NCI-H1417 treated with DMSO at 0.1 percent for 48 hours (cell line): ENCODE data around the gene IP6K3.
A peak's percentile ranks its signal among the peaks of the same experiment; 100 is the strongest.

Experiments
- DNase-seq: peaks from one replicate; lab custom pipeline; 2025; lab: John Stamatoyannopoulos, UW

Gene IP6K3

DNA sequence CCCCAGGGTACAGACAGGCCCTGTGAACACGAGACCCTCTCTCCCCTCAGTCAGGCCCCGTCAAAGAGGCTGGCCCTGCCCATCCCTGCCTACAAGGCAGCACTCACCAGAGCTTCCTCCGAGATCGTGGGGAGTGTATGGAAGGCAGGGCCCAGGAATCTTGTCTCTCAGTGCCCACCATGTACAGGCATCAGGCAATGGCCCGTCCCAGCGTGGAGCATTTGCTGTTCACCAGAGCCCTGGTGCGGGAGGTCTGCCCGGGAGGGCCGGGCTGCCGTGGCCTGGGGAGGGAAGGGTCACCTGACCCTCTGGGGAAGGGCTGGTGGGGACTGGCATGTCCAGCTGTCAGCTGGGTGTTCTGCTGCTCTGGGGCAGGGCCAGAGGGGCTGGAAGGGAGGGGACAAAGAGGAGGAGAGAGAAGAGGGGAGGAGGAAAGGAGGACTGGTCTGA lies at the start of gene IP6K3:
TSS of gene IP6K3 (minus strand) at position 255 of the 450 bp plus-strand sequence. CDS start 11,429 bp downstream, outside the sequence.
- no peak for DNase-seq

DNA sequence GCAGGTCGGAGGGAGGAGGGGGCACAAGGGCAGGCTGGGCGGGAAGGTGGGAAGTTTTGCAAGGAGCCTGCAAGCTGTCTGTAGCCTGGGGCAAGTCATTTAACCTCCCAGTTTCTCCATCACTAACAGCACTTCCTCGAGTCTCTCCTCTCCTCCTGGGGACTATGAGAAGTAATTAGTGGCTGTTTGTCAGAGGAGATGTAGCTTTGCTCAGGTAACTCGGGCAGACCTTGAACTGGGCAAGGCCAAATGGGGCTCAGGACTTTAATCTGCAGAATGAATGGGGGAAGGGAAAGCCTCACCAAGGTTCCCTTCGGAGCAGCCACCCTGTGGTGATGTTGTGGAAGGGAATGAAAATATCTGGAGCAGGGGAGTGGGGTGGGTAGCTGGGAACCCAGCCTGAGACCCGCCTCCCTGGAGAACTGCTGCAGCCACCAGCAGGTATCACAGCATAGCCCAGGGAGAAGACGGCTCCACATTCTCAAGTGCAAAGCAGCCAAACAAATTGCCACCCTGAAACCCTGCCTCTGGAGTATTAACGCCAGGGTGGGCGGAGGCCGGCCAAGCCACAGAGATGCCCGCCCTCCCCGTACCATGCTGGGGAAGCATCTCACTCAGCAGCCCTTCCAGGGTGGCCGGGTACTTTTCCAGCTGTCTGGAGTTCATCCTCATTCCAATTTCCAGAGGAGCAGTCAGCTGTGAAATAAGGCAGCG lies 48.4 kb upstream of the IP6K3 start:
- no peak for DNase-seq

DNA sequence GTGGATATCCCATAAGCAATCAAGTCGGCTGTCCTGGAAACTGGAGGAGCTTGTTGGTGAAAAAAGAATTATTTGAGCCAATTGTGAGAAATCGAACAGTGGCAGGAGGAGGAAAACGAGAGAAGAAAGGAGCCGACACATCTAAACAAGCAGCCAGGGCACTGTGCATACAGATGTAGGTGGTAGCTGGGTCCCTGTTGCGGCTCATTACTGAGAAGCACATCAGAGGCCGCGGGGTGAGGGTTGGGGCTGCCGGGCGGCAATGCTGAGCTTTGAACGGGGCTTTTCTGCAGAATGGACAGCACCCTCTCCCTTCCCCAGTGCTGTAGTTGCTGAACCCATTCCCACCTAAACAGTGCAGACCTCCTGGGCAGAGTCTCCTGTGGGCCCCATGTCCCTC lies 46.3 kb upstream of the IP6K3 start:
- no peak for DNase-seq

DNA sequence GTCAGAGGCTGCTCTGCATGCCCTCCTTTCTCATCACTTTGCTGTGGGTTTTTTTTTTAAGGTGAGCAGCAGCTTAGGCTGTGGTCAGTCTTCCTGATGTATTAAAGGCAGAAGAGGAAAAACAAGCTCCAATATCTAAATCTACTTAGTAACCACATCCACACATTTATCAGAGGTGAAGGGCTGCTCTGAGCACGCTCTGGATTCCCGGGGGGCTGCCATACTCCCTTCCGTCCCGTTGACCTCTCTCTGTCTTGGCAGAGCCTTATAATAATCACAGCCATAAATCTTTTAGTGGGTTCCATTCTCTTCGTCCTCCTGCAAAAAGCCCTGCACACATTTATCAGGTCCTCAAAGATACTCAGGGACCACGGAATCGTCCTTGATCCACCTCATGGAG lies 44.9 kb upstream of the IP6K3 start:
- no peak for DNase-seq

- DNase-seq, result no peak
Observed at GRCh38 chr6:33790910-33791309, 44.2 kb upstream of the IP6K3 start.

GRCh38 chr6:33790379-33790778 lies 43.7 kb upstream of the IP6K3 start:
- DNase-seq, result no peak

GRCh38 chr6:33789550-33789895 lies 42.8 kb upstream of the IP6K3 start:
- DNase-seq, result no peak

DNA sequence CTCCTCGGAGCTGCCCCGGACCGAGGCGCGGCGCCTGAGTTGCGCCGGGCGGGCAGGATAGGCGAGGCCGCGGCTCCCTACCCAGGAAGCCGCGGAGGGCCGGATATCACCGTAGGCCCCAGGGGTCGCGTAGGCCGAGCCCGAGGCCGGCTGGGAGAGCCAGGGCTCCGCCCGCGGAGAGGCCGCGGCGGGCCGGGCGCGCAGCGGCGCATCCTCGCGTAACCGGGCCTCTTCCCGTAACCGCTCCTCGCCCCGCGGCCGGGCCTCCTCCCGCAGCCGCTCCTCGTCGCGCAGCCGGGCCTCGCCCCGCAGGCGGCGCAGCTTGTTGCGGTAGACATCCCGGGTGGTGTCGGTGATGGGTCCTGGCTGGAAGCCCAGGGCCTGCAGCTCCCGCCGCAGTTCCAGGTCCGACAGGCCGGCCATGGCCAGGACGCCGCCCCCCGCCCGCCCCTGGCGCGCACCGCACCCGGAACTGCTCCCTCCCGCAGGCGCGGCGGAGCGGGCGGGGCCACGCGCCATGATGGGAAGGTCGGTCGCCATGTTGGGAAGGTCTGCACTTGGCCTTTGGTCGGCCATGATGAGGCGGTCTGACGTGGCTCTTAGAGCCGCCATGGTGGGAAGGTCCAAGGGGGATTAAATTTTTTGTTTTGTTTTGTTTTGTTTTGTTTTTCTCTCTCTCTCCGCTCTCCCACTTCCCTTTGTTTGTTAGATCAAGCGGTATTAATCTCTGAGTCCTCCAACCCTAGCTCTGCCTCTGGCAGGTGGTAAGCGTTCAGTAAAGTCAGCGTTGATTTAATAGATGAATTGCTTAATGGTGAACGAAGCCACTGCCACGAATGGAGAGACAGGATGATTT lies 42.2 kb upstream of the IP6K3 start, which contains the start of gene LEMD2:
TSS of gene LEMD2 (minus strand) at position 437 of the 856 bp plus-strand sequence. CDS start at position 423, 14 bp downstream.
- DNase-seq, result peak; percentile 66

DNA sequence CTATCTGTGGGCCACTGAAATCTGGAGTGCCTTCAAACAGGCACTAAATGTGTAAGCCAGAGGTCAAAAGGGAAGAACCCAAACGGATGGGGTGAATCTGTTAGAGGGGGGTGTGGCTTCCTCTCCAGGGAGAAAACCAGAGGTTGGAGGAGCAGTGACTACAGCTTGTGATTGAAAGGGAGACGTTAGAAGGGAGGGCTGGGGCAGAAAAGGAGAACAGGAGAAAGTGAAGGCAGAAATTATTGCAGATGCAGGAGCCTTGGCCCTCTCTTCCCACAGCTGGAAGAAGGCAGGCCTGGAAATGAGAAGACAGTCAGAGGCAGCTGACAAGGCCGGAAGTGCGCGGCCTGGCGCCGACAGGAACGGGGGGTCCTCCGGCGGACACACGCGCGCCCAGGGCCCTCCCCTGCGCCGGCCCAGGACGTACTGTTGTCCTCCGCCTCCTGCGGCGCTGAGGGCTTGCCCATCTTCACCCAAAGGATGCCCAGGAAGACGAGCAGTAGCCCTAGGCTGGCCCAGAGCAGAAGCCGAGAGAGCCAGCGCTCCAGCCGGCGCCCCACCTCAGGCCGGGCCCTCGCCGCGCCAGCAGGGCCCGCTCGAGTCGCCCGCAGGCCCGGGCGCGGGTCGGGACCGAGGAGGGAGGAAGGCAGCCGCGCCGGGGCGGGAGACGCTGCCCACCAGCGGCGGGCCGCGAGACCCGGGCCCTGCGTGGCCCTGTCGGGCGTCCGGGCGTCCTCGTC lies 41.4 kb upstream of the IP6K3 start:
- no peak for DNase-seq

DNA sequence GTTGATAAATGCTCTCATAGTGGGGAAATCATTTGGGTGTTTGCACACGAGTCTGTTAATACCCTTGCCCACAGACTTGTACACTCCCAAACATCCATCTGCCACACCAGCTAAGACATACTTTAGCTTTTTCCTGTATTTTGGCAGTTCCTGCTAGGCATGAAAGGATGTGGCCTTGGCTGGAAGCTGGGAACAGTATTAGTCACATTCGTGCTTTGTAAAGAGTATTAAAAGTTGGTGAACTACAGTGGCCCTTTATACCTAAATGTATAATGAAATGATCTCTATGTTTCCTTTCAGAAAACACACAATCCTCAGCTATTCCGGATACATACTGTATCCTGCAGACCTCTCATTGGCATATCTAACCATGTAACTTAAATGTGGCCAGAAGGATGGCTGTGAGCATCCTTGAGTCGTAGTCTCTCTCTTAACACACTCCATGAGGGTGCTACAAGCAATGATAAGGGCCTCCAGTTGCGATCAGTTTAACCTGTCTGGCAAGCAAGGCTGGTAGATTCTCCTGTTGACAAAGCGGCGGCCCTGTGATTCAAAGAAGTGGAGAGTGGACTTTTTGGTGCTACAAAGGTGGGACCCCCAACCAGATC lies 40.7 kb upstream of the IP6K3 start:
- no peak for DNase-seq

DNA sequence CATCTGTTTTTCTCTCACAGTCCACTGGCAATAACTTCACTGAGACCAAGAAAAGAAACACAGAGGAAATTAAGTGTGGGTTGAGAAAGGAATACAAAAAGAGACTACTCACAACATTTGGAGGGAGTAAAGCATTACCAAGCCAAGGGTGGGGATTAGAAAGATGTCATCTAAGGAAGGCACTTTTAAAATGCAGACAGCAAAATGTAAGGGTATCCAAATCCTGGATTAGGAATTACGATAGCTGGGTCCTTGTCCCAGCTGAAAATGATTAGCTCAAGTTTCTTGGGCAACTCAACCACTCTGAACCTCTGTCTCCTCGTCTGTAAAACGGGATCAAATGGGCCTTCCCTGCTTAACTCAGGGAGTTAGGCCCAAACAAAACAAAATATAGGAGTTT lies 40.0 kb upstream of the IP6K3 start:
- DNase-seq, result no peak

GRCh38 chr6:33785778-33786177 lies 39.1 kb upstream of the IP6K3 start:
- DNase-seq, result no peak

- DNase-seq, result no peak
Observed at GRCh38 chr6:33784787-33785186, 38.1 kb upstream of the IP6K3 start.

GRCh38 chr6:33783781-33784520 lies 37.2 kb upstream of the IP6K3 start:
- DNase-seq, result no peak

GRCh38 chr6:33782561-33782960 lies 35.9 kb upstream of the IP6K3 start:
- no peak for DNase-seq

GRCh38 chr6:33781131-33781975 lies 34.6 kb upstream of the IP6K3 start:
- DNase-seq, result no peak

GRCh38 chr6:33779895-33780294 lies 33.2 kb upstream of the IP6K3 start:
- DNase-seq, result no peak

DNA sequence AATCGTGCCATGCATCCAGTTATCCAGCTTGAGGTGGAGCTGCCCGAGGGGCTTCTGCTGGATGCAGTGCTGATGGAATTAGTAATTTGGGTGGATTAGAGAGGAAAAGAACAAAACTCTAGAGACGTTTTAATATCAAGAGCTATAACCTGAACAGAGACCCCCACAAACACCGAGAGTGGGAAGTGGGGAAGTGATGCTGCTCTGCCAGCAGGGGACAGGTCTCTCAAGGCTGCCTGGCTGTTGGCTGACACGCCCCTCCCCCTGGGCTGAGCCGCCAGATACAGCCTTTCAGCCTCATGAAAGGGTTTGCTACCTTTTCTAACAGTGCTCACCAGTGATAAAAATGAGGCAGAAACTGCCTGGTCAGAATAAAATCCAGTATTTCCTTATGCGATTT lies 32.6 kb upstream of the IP6K3 start:
- no peak for DNase-seq

DNA sequence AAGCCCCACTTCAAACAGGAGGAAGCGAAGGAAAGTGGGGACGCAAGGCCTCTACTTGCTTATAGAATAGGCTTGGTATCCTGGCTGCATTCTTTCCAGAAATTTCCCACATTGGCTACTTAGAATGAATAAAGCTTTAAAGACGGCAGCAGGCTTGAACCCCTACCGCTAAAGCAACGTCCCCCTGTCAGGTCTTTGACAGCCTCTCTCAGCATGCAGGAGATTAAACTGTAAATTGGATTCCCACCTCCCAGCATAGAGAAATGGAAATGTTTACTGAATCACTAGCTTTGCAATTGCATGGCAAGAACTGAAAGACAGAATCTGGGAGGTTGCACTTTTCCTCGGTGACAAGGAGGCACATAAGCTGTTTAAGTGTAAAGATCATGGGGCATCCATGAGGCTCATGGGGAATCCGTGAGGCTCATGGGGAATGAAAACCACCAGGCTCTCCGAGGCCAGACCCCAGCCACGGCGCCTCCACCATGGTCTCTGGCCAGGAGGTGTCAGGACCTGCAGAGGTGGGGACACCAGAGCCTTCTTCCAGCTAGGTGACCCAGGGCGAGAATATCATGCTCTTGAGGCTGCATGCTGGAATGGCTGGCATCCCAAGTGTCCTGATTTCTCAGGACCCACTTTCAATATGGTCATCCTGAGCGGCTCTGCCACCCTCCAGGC lies 31.9 kb upstream of the IP6K3 start:
- no peak for DNase-seq
